H1 (cell line): ENCODE data around the gene CWF19L1. TPM values are rescaled to one million over a fixed set of nuclear protein-coding genes. Genes with fewer than 3 reads are reported as not detected.

Experiments used
- MAFK ChIP-seq: IDR thresholded peaks from 2 replicates; pipeline ENCODE4 v1.6.1; 2012; ENCODE audit warnings: low read depth, mild to moderate bottlenecking, improper control_type of control experiment, low read length
- NANOG ChIP-seq: IDR thresholded peaks from 2 replicates; pipeline ENCODE4 v1.6.1; 2011; ENCODE audit warnings: low read length, low read depth, mild to moderate bottlenecking, inconsistent platforms; ENCODE audit not compliant: insufficient read depth, poor library complexity, severe bottlenecking
- SP1 ChIP-seq: IDR thresholded peaks from 2 replicates; pipeline ENCODE4 v1.6.1; 2011; ENCODE audit warnings: low read depth, low read length
- polyA plus RNA-seq, 7 experiments: library from polyadenylated mRNA; depleted of rRNA in 3 of 7; stranded (reverse) in 5 of 7; unstranded in 2 of 7; fragments of >200 nt in 5 of 7; fragments of 200-250 nt in 2 of 7; gene quantifications; 1 replicate in 5 of 7; 2 replicates in 1 of 7; 4 replicates in 1 of 7; pipeline versions ENCODE4 v1.2.1 to v1.2.3, GENCODE V29; 2011 to 2013; ENCODE audit warnings: missing spikeins in 2 of 7, mixed read lengths in 2 of 7
- total RNA-seq: library from RNA; stranded (reverse); fragmentation: NEBNext Ultra II Directional; extraction: Animal tissue kit (Norgen Biotek cat#: 25700); gene quantifications from 2 replicates; pipeline ENCODE4 v1.2.1, GENCODE V29; 2021

Gene CWF19L1
- total and polyA plus RNA-seq, 2 of the 8 experiments (the other 6 are each of a cell fraction or from before 2014, with no cell fraction given), result 11.1 to 29.9 TPM

- TF ChIP-seq NANOG (no peak), MAFK (no peak), SP1 (no peak)
Observed at GRCh38 chr10:100287756-100288155, 20.3 kb upstream of the CWF19L1 start (continued).
